GM19463 (cell line): ENCODE measurements around the gene CPSF4.
"Not testable (repeated sequence)": the region's sequence is repeated elsewhere in the genome, so short reads cannot be mapped to it uniquely, and the experiment has no call there.

Experiments
- ATAC-seq: cut with Tn5 transposase; IDR thresholded peaks from one replicate; pipeline ENCODE4 v1.9.1; 2021; ENCODE audit warnings: mild to moderate bottlenecking, moderate library complexity; ENCODE audit not compliant: unreplicated experiment

The CPSF4 gene

GRCh38 chr7:99485094-99485493 lies 46.4 kb downstream of the CPSF4 start:
- no peak for ATAC-seq

- ATAC-seq: no peak
Measured at GRCh38 chr7:99489235-99489634, 50.5 kb downstream of the CPSF4 start.

- ATAC-seq: no peak
Measured at GRCh38 chr7:99490878-99491277, 52.1 kb downstream of the CPSF4 start.

- ATAC-seq: no peak
Measured at GRCh38 chr7:99493823-99494222, 55.1 kb downstream of the CPSF4 start.

GRCh38 chr7:99497766-99498545 lies 59.2 kb downstream of the CPSF4 start:
- no peak for ATAC-seq

GRCh38 chr7:99498546-99498944 lies 59.8 kb downstream of the CPSF4 start:
- ATAC-seq: no peak

GRCh38 chr7:99499371-99499720 lies 60.6 kb downstream of the CPSF4 start:
- no peak for ATAC-seq

- ATAC-seq: peak; percentile 30
Measured at GRCh38 chr7:99499721-99500636, 61.2 kb downstream of the CPSF4 start, which contains the start of gene ZNF394. Gene ZNF394 (minus strand): TSS chr7:99500281. CDS start chr7:99500093, 188 bp downstream.

GRCh38 chr7:99500637-99501009 lies 61.9 kb downstream of the CPSF4 start:
- no peak for ATAC-seq

GRCh38 chr7:99501236-99501635 lies 62.5 kb downstream of the CPSF4 start:
- ATAC-seq: not testable (repeated sequence)

GRCh38 chr7:99504281-99504602 lies 65.5 kb downstream of the CPSF4 start:
- ATAC-seq: no peak

GRCh38 chr7:99504603-99505323 lies 66.0 kb downstream of the CPSF4 start, which contains the start of gene ZKSCAN5:
Gene ZKSCAN5 (plus strand): TSS chr7:99504662. CDS start chr7:99506045, 1,383 bp downstream.
- peak; percentile 77 for ATAC-seq

- no peak for ATAC-seq
Measured at GRCh38 chr7:99505324-99505662, 66.5 kb downstream of the CPSF4 start.
